ENCODE measurements around the gene LAMA4.

DNA sequence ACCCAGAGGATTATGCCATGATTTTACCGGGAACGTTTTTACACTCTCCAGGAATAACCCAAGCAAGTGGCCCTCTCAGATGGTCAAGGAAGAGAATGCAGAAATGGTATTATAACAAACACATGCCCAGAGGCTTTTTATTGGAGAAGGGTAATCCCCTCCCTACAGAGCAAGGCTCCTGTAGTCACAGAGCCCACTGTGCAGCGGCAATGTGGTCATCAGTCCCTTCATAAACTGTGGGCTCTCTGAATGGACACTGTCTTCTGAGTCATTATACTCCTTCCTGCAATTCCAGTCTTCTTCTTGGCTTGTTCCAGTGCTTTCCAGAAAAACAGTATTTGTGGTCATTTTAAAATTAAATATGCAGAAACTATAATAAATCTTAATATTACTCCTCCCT, 74.7 kb downstream of the LAMA4 start:
- TF ChIP-seq, protein P1, sequence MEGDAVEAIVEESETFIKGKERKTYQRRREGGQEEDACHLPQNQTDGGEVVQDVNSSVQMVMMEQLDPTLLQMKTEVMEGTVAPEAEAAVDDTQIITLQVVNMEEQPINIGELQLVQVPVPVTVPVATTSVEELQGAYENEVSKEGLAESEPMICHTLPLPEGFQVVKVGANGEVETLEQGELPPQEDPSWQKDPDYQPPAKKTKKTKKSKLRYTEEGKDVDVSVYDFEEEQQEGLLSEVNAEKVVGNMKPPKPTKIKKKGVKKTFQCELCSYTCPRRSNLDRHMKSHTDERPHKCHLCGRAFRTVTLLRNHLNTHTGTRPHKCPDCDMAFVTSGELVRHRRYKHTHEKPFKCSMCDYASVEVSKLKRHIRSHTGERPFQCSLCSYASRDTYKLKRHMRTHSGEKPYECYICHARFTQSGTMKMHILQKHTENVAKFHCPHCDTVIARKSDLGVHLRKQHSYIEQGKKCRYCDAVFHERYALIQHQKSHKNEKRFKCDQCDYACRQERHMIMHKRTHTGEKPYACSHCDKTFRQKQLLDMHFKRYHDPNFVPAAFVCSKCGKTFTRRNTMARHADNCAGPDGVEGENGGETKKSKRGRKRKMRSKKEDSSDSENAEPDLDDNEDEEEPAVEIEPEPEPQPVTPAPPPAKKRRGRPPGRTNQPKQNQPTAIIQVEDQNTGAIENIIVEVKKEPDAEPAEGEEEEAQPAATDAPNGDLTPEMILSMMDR (IDR thresholded peaks at IDR 0.05), result no peak
- TF ChIP-seq POLR2A (IDR thresholded peaks at IDR 0.05), result no peak

Measured in uterus (tissue), 2 donors.